MCF 10A (cell line): Measurements from ENCODE around the gene HTT. TPM values are rescaled to one million over a fixed set of nuclear protein-coding genes. Genes with fewer than 3 reads are reported as not detected.

Source experiments
- BruUV-seq: library from RNA; stranded (reverse); fragments of 400-500 nt; replicated peaks from 2 replicates; lab custom pipeline; 2021; lab: Mats Ljungman, UMichigan
- CTCF ChIA-PET: fragments of 300-600 bp; sonication (Branson Sonifier 250); formaldehyde crosslinking; extraction: SDS; loops from one replicate; lab custom pipeline; 2021; ENCODE audit warnings: antibody characterized with exemption, inconsistent platforms; lab: Yijun Ruan, JAX
- POLR2A ChIA-PET: fragments of 300-600, 350-650 bp; sonication (Branson Sonifier 250); formaldehyde crosslinking; extraction: SDS; loops from one replicate; lab custom pipeline; 2020; ENCODE audit warnings: antibody characterized with exemption, inconsistent platforms; lab: Yijun Ruan, JAX
- DNase-seq: peaks from one replicate; pipeline ENCODE4 v3.0.0-alpha.2; 2018; ENCODE audit not compliant: unreplicated experiment
- H3K27ac Mint-ChIP-seq: one replicate; pipeline ENCODE4 v1.8.0; 2022; ENCODE audit warnings: mild to moderate bottlenecking, low read depth, mixed read lengths; ENCODE audit not compliant: unreplicated experiment
- H3K27me3 Mint-ChIP-seq: one replicate; pipeline ENCODE4 v1.8.0; 2022; ENCODE audit warnings: mixed read lengths; ENCODE audit not compliant: insufficient read depth, unreplicated experiment
- H3K36me3 Mint-ChIP-seq: one replicate; pipeline ENCODE4 v1.8.0; 2022; ENCODE audit warnings: mild to moderate bottlenecking, moderate library complexity, mixed read lengths; ENCODE audit not compliant: insufficient read depth, unreplicated experiment
- H3K4me1 Mint-ChIP-seq: one replicate; pipeline ENCODE4 v1.8.0; 2022; ENCODE audit warnings: mixed read lengths; ENCODE audit not compliant: insufficient read depth, unreplicated experiment
- H3K4me3 Mint-ChIP-seq: one replicate; pipeline ENCODE4 v1.8.0; 2022; ENCODE audit warnings: mild to moderate bottlenecking, moderate library complexity, mixed read lengths; ENCODE audit not compliant: unreplicated experiment
- H3K9me3 Mint-ChIP-seq: one replicate; pipeline ENCODE4 v1.8.0; 2022; ENCODE audit warnings: mixed read lengths; ENCODE audit not compliant: unreplicated experiment
- CTCF ChIP-seq: fragments of 200-600 bp; IDR thresholded peaks from one replicate; pipeline ENCODE4 v1.8.0; 2022; ENCODE audit warnings: antibody characterized with exemption, mild to moderate bottlenecking; ENCODE audit not compliant: unreplicated experiment
- intact Hi-C: fragments of 100-400 bp; cut with micrococcal nuclease; formaldehyde crosslinking; loops from 2 replicates; pipeline ENCODE4 v1.14.1; 2022
- total RNA-seq: library from RNA; stranded (reverse); gene quantifications from 2 replicates; pipeline ENCODE4 v1.2.3, GENCODE V29; 2022

HTT gene
- total RNA-seq, 1 experiment from 2014 or later = 47.4 TPM

- H3K4me1 Mint-ChIP-seq = peaks cover 6% of the 10 kb centered on the region
- ChIA-PET POLR2A (interaction anchor here (0.6 to 1.3 kb wide), 3 partner anchors 10 to 370 kb away, joined by 3 to 5 read pairs (median 3); no protein-coding TSS in a partner anchor), CTCF (interaction anchor here (0.6 to 0.7 kb wide), 2 partner anchors 86 to 302 kb away, joined by 3 read pairs; no protein-coding TSS in a partner anchor)
- intact Hi-C loops = no loop called here
- H3K4me3 Mint-ChIP-seq = no peak overlapping the region
- H3K36me3 Mint-ChIP-seq = no peaks in the 10 kb centered on the region
- H3K27ac Mint-ChIP-seq = no peak overlapping the region
- BruUV-seq = no TSS peak
- no peak for DNase-seq
- H3K9me3 Mint-ChIP-seq = no peaks in the 10 kb centered on the region
- no peaks in the 10 kb centered on the region for H3K27me3 Mint-ChIP-seq
- TF ChIP-seq CTCF = no peak
Observed at GRCh38 chr4:3256230-3257102, 182.0 kb downstream of the HTT start.

- no peaks in the 10 kb centered on the region for H3K27me3 Mint-ChIP-seq
- H3K27ac Mint-ChIP-seq = no peak overlapping the region
- CTCF ChIA-PET = interaction anchor here (0.6 to 1.0 kb wide), 2 partner anchors 187 to 303 kb away, joined by 3 to 5 read pairs; no protein-coding TSS in a partner anchor
Observed at GRCh38 chr4:3257103-3257555, 182.6 kb downstream of the HTT start.

GRCh38 chr4:3257556-3258482 lies 183.3 kb downstream of the HTT start:
- ChIA-PET CTCF (interaction anchor here (0.5 to 1.0 kb wide), 2 partner anchors 186 to 213 kb away, joined by 3 to 5 read pairs; no protein-coding TSS in a partner anchor), POLR2A (interaction anchor here (0.6 to 1.4 kb wide), 2 partner anchors 16 to 256 kb away, joined by 4 to 5 read pairs; no protein-coding TSS in a partner anchor)
- BruUV-seq = no TSS peak
- TF ChIP-seq CTCF = no peak
- no peak overlapping the region for H3K4me3 Mint-ChIP-seq
- intact Hi-C loops = no loop called here
- H3K36me3 Mint-ChIP-seq = no peaks in the 10 kb centered on the region
- no peaks in the 10 kb centered on the region for H3K9me3 Mint-ChIP-seq
- peaks cover 6% of the 10 kb centered on the region for H3K4me1 Mint-ChIP-seq
- H3K27ac Mint-ChIP-seq = no peak overlapping the region
- peak; percentile 64 for DNase-seq
- no peaks in the 10 kb centered on the region for H3K27me3 Mint-ChIP-seq

More at GRCh38 chr4:3257103-3257555, 182.6 kb downstream of the HTT start:
- peak; percentile 83 for DNase-seq
- POLR2A ChIA-PET = interaction anchor here (0.6 to 1.4 kb wide), 5 partner anchors 11 to 370 kb away, joined by 3 to 5 read pairs (median 4); no protein-coding TSS in a partner anchor
- H3K4me3 Mint-ChIP-seq = no peak overlapping the region
- no peak for TF ChIP-seq CTCF
- no TSS peak for BruUV-seq
- H3K4me1 Mint-ChIP-seq = peaks cover 6% of the 10 kb centered on the region
- H3K9me3 Mint-ChIP-seq = no peaks in the 10 kb centered on the region
- no peaks in the 10 kb centered on the region for H3K36me3 Mint-ChIP-seq
- intact Hi-C loops = no loop called here
